Measurements from ENCODE around the gene ARHGAP35. TPM values are rescaled to one million over a fixed set of nuclear protein-coding genes. Genes with fewer than 3 reads are reported as not detected.

The ARHGAP35 gene
- 10 to 100 TPM; 33.5 to 54.4 (median 47.8) TPM for total RNA-seq
- long read RNA-seq, partial matches to known transcripts: 0 of 6 reads
- long read RNA-seq, other reads (novel, unspliced or antisense): 5 of 6 reads

GRCh38 chr19:46860846-46861690, at the start of gene ARHGAP35:
TSS of gene ARHGAP35 (plus strand) at chr19:46860997. CDS start at chr19:46918676, 57,679 bp downstream.
- WGBS (ENCODE audit: insufficient coverage, low coverage, low lambda C conversion rate, missing lambda C conversion rate): 0% methylated on average over 8 of the region's 91 CpGs
- H3K4me3 ChIP-seq: peak within 1 kb of the TSS; percentile 69 to 95 (median 85)
- peak in 3 of 4 donors; percentile 22 to 48 (median 44) for ATAC-seq
- H3K36me3 ChIP-seq: no peaks in the 10 kb centered on the region
- H3K4me1 ChIP-seq: peaks cover 0 to 42% (median 20%) of the 10 kb centered on the region in 4 donors
- H3K27me3 ChIP-seq: no peaks in the 10 kb centered on the region
- H3K27ac ChIP-seq: peak within 1 kb of the TSS; percentile 95 to 99 (median 98)
- DNase-seq: peak; percentile 63 to 76 (median 72)
- H3K9me3 ChIP-seq: no peaks in the 10 kb centered on the region
- intact Hi-C loops (cut with DNase I): loop anchor here in 1 of 2 donors (5.0 kb wide), 1 partner anchor 131 kb away; no protein-coding TSS in a partner anchor
- TF ChIP-seq POLR2A (IDR thresholded peaks at IDR 0.05) (no peak), CTCF (IDR thresholded peaks at IDR 0.05) (no peak)

GRCh38 chr19:46812977-46813838, 47.6 kb upstream of the ARHGAP35 start:
- no peaks in the 10 kb centered on the region for H3K27me3 ChIP-seq
- DNase-seq (no peak), ATAC-seq (peak; percentile 25 to 67 (median 40))
- no peak overlapping the region for H3K4me3 ChIP-seq
- intact Hi-C loops (cut with DNase I): no loop called here
- TF ChIP-seq CTCF (IDR thresholded peaks at IDR 0.05) (no peak), POLR2A (IDR thresholded peaks at IDR 0.05) (no peak)
- WGBS (ENCODE audit: insufficient coverage, low coverage, low lambda C conversion rate, missing lambda C conversion rate): 72% methylated on average over 12 of the region's 24 CpGs
- H3K27ac ChIP-seq: peak overlapping the region in 1 of 3 donors; percentile 13
- H3K4me1 ChIP-seq: peaks cover 0 to 8% (median 0%) of the 10 kb centered on the region in 4 donors
- H3K9me3 ChIP-seq: no peaks in the 10 kb centered on the region
- no peaks in the 10 kb centered on the region for H3K36me3 ChIP-seq

- 25% methylated on average over 7 of the region's 7 CpGs for WGBS (ENCODE audit: insufficient coverage, low coverage, low lambda C conversion rate, missing lambda C conversion rate)
- Histone ChIP-seq H3K27ac (no peak overlapping the region), H3K36me3 (no peaks in the 10 kb centered on the region), H3K4me3 (no peak overlapping the region), H3K4me1 (peaks cover 0 to 8% (median 0%) of the 10 kb centered on the region in 4 donors), H3K9me3 (no peaks in the 10 kb centered on the region), H3K27me3 (no peaks in the 10 kb centered on the region)
- ATAC-seq (peak; percentile 88 to 93 (median 91)), DNase-seq (peak; percentile 85 to 91 (median 85))
- TF ChIP-seq CTCF (IDR thresholded peaks at IDR 0.05) (no peak), POLR2A (IDR thresholded peaks at IDR 0.05) (no peak)
- intact Hi-C loops (cut with DNase I): no loop called here
Observed at GRCh38 chr19:46813839-46814358, 46.9 kb upstream of the ARHGAP35 start.

Measured in right lobe of liver (tissue), 6 donors.